Vagina (tissue), 2 donors: ENCODE data around the gene SYNPR.

Experiments used
- POLR2A ChIP-seq, 2 donors: fragments of 450-650 bp; IDR thresholded peaks; one replicate each; pipeline ENCODE4 v1.6.1; 2017; ENCODE audit warnings: antibody characterized with exemption in 2 of 2, mild to moderate bottlenecking in 2 of 2, moderate library complexity in 2 of 2
- POLR2AphosphoS5 ChIP-seq, 2 donors: sonication (generic); formaldehyde crosslinking; IDR thresholded peaks; one replicate each; pipeline ENCODE4 v1.9.0; 2017; ENCODE audit warnings: antibody characterized with exemption in 2 of 2, mild to moderate bottlenecking in 2 of 2, low read depth in 1 of 2; ENCODE audit not compliant: insufficient read depth in 1 of 2
- TF ChIP-seq, protein P1 (sequence below), 3 experiments: fragments of 450-650 bp in 2 of 3; fragments of 200-600 bp in 1 of 3; sonication (generic) in 1 of 3; IDR thresholded peaks; one replicate each; pipeline ENCODE4 v1.5.1; 2017 to 2019; ENCODE audit warnings: antibody characterized with exemption in 3 of 3, mild to moderate bottlenecking in 2 of 3, moderate library complexity in 2 of 3

DNA sequence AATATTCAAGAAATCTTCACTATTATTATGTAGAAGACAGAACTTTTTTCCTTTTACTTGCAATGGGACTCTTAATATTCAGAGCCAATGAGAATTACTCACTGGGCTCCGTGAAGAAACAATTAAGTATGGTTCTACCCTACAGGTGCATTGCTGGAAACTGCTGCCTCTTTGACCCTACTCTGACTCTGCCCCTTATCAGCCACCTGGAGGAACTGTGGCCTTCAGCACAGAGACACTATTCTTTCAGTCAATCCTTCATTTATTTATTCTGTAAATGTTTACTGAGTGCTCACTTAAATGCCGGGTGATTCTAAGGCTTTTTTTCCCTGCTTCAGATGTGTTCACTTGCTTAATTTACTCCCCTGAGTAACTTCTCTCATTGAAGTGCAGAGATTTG, 163.2 kb downstream of the SYNPR start:
- TF ChIP-seq, protein P1, sequence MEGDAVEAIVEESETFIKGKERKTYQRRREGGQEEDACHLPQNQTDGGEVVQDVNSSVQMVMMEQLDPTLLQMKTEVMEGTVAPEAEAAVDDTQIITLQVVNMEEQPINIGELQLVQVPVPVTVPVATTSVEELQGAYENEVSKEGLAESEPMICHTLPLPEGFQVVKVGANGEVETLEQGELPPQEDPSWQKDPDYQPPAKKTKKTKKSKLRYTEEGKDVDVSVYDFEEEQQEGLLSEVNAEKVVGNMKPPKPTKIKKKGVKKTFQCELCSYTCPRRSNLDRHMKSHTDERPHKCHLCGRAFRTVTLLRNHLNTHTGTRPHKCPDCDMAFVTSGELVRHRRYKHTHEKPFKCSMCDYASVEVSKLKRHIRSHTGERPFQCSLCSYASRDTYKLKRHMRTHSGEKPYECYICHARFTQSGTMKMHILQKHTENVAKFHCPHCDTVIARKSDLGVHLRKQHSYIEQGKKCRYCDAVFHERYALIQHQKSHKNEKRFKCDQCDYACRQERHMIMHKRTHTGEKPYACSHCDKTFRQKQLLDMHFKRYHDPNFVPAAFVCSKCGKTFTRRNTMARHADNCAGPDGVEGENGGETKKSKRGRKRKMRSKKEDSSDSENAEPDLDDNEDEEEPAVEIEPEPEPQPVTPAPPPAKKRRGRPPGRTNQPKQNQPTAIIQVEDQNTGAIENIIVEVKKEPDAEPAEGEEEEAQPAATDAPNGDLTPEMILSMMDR (IDR thresholded peaks at IDR 0.05): no peak
- TF ChIP-seq POLR2AphosphoS5 (IDR thresholded peaks at IDR 0.05; ENCODE audit: insufficient read depth in 1 of 2, low read depth in 1 of 2): no peak
- TF ChIP-seq POLR2A (IDR thresholded peaks at IDR 0.05): no peak
